Natural killer cell (primary cell): ENCODE data around the gene PSME1. TPM values are rescaled to one million over a fixed set of nuclear protein-coding genes. Genes with fewer than 3 reads are reported as not detected.

ENCODE experiments used
- ATAC-seq, 3 donors: fragments of 150-1000 bp in 2 of 3; fragments of 200-7000 bp in 1 of 3; cut with Tn5 transposase; 1 replicate in 1 of 3; 2 replicates in 2 of 3; pipeline ENCODE4 v1.10.0; 2021; ENCODE audit warnings: mild to moderate bottlenecking in 2 of 3, moderate library complexity in 2 of 3
- DNase-seq, 2 donors: peaks; one replicate each; pipeline versions ENCODE4 v3.0.0 to v3.0.0-alpha.2; 2013 to 2021; ENCODE audit warnings: mixed read lengths in 1 of 2
- H3K27ac ChIP-seq: one replicate; pipeline ENCODE4 v1.5.1; 2013; ENCODE audit warnings: mild to moderate bottlenecking, low read length
- H3K27me3 ChIP-seq: one replicate; pipeline ENCODE4 v1.6.1; 2013; ENCODE audit warnings: low read length; ENCODE audit not compliant: control insufficient read depth, insufficient read depth
- H3K36me3 ChIP-seq: one replicate; pipeline ENCODE4 v1.6.1; 2013; ENCODE audit warnings: low read length; ENCODE audit not compliant: control insufficient read depth, insufficient read depth
- H3K4me1 ChIP-seq: one replicate; pipeline ENCODE4 v1.6.1; 2013; ENCODE audit warnings: low read length; ENCODE audit not compliant: control insufficient read depth, insufficient read depth
- H3K4me3 ChIP-seq: one replicate; pipeline ENCODE4 v1.5.1; 2013; ENCODE audit warnings: low read length
- H3K9me3 ChIP-seq: one replicate; pipeline ENCODE4 v1.6.1; 2013; ENCODE audit warnings: low read length; ENCODE audit not compliant: control insufficient read depth, insufficient read depth
- H3K27ac Mint-ChIP-seq, 2 donors: one replicate each; pipeline ENCODE4 v1.8.0; 2022; ENCODE audit warnings: mild to moderate bottlenecking in 2 of 2, mixed read lengths in 2 of 2, moderate library complexity in 1 of 2
- H3K27me3 Mint-ChIP-seq, 2 donors: one replicate each; pipeline ENCODE4 v1.8.0; 2022; ENCODE audit warnings: low read depth in 2 of 2, mixed read lengths in 2 of 2
- H3K36me3 Mint-ChIP-seq: one replicate; pipeline ENCODE4 v1.8.0; 2022; ENCODE audit warnings: mixed read lengths
- H3K4me1 Mint-ChIP-seq, 2 donors: one replicate each; pipeline ENCODE4 v1.8.0; 2022; ENCODE audit warnings: mixed read lengths in 2 of 2
- H3K4me3 Mint-ChIP-seq: one replicate; pipeline ENCODE4 v1.8.0; 2022; ENCODE audit warnings: mild to moderate bottlenecking, moderate library complexity, mixed read lengths
- H3K9me3 Mint-ChIP-seq, 2 donors: one replicate each; pipeline ENCODE4 v1.8.0; 2022; ENCODE audit warnings: mixed read lengths in 2 of 2
- CTCF ChIP-seq: fragments of 200-600 bp; IDR thresholded peaks from one replicate; pipeline ENCODE4 v1.8.0; 2022; ENCODE audit warnings: antibody characterized with exemption
- WGBS: methylation state at CpG from one replicate; pipeline ENCODE4 v1.1.7; 2013; ENCODE audit warnings: missing lambda C conversion rate; ENCODE audit not compliant: insufficient coverage; 5-methylcytosine and 5-hydroxymethylcytosine counted together
- intact Hi-C: fragments of 100-400 bp; cut with micrococcal nuclease; formaldehyde crosslinking; loops from one replicate; pipeline ENCODE4 v1.14.2; 2022
- total RNA-seq, 4 donors: library from RNA; stranded (reverse); fragments of 120-200 nt in 1 of 4; gene quantifications; one replicate each; pipeline versions ENCODE4 v1.2.3 to v1.2.4, GENCODE V29; 2013 to 2022

PSME1 gene
- total RNA-seq, 3 donors from 2014 or later (not counting 1 experiment from before 2014, with no cell fraction given): 315 to 345 (median 318) TPM

GRCh38 chr14:24122416-24122815 is 13.6 kb upstream of the PSME1 start:
- H3K4me3 Mint-ChIP-seq: no peak overlapping the region
- no peak for TF ChIP-seq CTCF

DNA sequence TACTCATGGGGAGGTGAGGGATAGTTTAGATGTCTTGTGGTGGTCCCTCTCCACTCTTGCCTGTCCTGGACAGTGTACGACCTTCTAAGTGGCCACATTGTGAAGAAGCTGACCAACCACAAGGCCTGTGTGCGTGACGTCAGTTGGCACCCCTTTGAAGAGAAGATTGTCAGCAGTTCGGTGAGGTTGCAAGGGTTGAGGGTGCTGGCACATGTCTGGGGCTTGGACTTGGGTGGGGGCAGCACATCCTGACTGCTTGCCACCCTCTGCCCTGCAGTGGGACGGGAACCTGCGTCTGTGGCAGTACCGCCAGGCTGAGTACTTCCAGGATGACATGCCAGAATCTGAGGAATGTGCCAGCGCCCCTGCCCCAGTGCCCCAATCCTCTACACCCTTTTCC is 13.1 kb upstream of the PSME1 start:
- Histone ChIP-seq H3K27me3 (no peaks in the 10 kb centered on the region), H3K27ac (no peak overlapping the region), H3K4me1 (no peaks in the 10 kb centered on the region), H3K4me3 (no peak overlapping the region), H3K36me3 (peaks cover 46% of the 10 kb centered on the region), H3K9me3 (no peaks in the 10 kb centered on the region)
- H3K4me3 Mint-ChIP-seq: no peak overlapping the region
- DNase-seq (no peak), ATAC-seq (no peak)
- H3K9me3 Mint-ChIP-seq: no peaks in the 10 kb centered on the region
- intact Hi-C loops: no loop called here
- no peak overlapping the region for H3K27ac Mint-ChIP-seq
- no peak for TF ChIP-seq CTCF
- WGBS: 92% methylated on average over 8 of the region's 8 CpGs
- H3K27me3 Mint-ChIP-seq: no peaks in the 10 kb centered on the region
- H3K4me1 Mint-ChIP-seq: no peaks in the 10 kb centered on the region
- peaks cover 6% of the 10 kb centered on the region for H3K36me3 Mint-ChIP-seq

More at GRCh38 chr14:24122416-24122815, 13.6 kb upstream of the PSME1 start:
- no peaks in the 10 kb centered on the region for H3K9me3 Mint-ChIP-seq
- H3K4me1 Mint-ChIP-seq: no peaks in the 10 kb centered on the region
- no peaks in the 10 kb centered on the region for H3K4me1 ChIP-seq
- no peaks in the 10 kb centered on the region for H3K9me3 ChIP-seq
- peaks cover 51% of the 10 kb centered on the region for H3K36me3 ChIP-seq
- ATAC-seq (no peak), DNase-seq (no peak)
- intact Hi-C loops: no loop called here
- no peaks in the 10 kb centered on the region for H3K27me3 Mint-ChIP-seq
- WGBS: 77% methylated on average over 4 of the region's 4 CpGs
- peaks cover 6% of the 10 kb centered on the region for H3K36me3 Mint-ChIP-seq
- H3K27me3 ChIP-seq: no peaks in the 10 kb centered on the region
- no peak overlapping the region for H3K27ac Mint-ChIP-seq
- no peak overlapping the region for H3K4me3 ChIP-seq
- no peak overlapping the region for H3K27ac ChIP-seq

DNA sequence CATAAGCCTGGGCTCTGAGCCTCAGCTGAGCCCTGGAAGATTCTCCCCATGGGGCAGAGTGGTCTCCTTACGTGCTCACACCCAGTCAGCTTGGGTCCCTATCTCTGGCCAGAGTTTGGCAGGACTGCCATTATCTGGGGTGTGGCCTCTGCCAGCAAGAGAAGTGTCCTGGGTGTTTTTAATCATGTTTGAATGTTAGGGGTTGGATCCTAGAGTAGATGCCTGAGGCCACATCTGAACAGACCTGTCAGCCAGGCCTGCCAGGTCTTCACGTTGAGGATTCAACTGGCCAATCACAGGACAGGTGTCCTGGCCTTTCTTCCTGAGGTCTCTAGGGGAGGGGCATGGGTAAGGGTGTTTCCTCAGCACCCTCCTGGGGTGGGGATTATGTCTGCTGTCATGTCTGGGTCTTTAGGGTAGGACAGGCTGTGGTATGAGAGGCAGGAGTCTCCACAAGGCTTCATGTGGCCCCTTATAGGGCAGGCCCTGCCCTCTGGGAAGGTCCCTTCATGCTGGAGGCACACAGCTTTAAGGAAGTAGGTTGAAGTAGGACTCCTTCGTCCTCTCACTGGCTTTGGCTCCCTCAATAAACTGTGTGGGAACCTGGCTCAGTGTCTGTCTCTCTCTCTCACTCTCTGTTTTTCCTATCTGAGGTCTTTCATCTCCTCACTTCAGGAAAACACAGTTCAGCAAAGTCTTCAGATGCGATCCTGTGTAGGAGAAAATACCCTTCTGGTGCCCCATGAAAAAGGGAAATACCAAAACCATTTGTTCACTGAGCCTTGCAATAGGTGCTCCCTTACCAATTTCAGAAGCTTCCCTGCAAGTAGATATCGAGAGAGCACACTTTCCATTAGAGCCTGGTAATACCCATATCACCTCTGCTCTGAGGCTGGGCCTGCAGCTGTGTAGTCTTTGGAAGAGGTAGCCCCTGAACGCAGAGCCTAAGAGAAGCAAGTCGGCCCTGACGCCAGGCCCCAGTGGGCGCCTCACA is 12.3 kb upstream of the PSME1 start:
- Mint-ChIP-seq H3K4me3 (no peak overlapping the region), H3K9me3 (no peaks in the 10 kb centered on the region), H3K27me3 (no peaks in the 10 kb centered on the region), H3K36me3 (peaks cover 5% of the 10 kb centered on the region), H3K4me1 (no peaks in the 10 kb centered on the region), H3K27ac (peak overlapping the region; percentile 33 to 38)
- H3K9me3 ChIP-seq: no peaks in the 10 kb centered on the region
- H3K27ac ChIP-seq: no peak overlapping the region
- no peak for TF ChIP-seq CTCF
- intact Hi-C loops: no loop called here
- 86% methylated on average over 9 of the region's 9 CpGs for WGBS
- DNase-seq (no peak), ATAC-seq (peak in 1 of 3 donors; percentile 35)
- H3K27me3 ChIP-seq: no peaks in the 10 kb centered on the region
- peaks cover 38% of the 10 kb centered on the region for H3K36me3 ChIP-seq
- H3K4me1 ChIP-seq: no peaks in the 10 kb centered on the region
- H3K4me3 ChIP-seq: no peak overlapping the region
